B cell (primary cell): Measurements from ENCODE around the gene IFNLR1.

Experiments
- CTCF ChIP-seq: fragments of 200-600 bp; IDR thresholded peaks from one replicate; pipeline ENCODE4 v1.8.0; 2022; ENCODE audit warnings: antibody characterized with exemption, mild to moderate bottlenecking
- EZH2 ChIP-seq: IDR thresholded peaks from 2 replicates; pipeline ENCODE4 v1.6.1; 2012; ENCODE audit warnings: borderline replicate concordance, low read depth, mild to moderate bottlenecking, moderate library complexity, low read length; ENCODE audit not compliant: insufficient read depth, poor library complexity, severe bottlenecking

- TF ChIP-seq CTCF (no peak), EZH2 (no peak)
These were observed 2.4 kb upstream of the IFNLR1 start for GRCh38 chr1:24189528-24189927.
